ENCODE results near the gene GALNS. TPM values are rescaled to one million over a fixed set of nuclear protein-coding genes. Genes with fewer than 3 reads are reported as not detected.

Gene GALNS
- total and polyA plus RNA-seq, 2 of the 13 experiments (the other 11 are each of a cell fraction or from before 2014, with no cell fraction given): 9.2 to 9.8 TPM

DNA sequence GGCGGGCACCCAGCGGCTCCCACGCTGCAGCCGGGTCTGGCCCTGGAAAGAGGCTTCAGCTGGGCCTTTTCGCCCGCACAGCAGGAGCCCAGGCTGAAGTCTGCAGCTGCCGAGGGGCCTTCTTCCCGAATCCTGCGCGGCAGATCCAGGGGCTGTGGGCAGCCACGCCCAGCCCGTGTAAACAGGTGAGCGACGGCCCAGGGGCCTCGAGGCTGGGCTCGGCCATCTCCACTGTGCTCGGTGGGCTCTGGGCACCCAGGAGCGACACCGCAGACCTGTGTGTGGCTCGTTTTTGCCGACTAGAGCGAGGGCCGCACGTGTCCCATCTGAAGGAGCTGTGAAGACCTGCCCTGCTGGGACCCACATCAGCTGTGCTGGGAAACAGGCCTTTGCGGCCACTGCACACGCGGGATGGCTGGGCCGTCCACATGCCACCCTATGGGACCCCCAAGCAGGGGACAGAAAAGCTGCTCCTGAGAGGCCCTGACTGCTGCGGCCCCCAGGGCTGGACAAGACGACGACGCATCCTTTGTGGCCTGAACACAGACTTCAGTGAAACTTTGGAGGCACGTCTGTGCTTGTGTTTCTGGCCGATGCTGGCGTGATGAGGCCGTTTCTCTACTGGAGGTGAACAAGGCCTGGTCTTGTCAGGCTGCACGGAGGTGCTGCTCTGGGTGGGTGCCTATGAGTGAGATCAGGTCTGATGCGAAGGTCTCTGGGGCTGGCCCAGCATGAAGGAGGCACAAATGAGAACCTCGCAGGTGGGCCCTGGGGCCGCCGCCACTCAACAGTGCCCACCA lies 39.8 kb downstream of the GALNS start:
- H3K9me3 ChIP-seq (ENCODE audit: low read length): no peaks in the 10 kb centered on the region
- TF ChIP-seq HMG20B (CRISPR knock-in tag; conservative IDR thresholded peaks at IDR 0.05) (no peak), RXRA (CRISPR knock-in tag; IDR thresholded peaks at IDR 0.05) (peak; percentile 11; the same call in 1 of the 2 replicates), NFYB (CRISPR knock-in tag; IDR thresholded peaks at IDR 0.05) (no peak), UBTF (CRISPR knock-in tag; IDR thresholded peaks at IDR 0.05) (0 out of 2 replicates have a peak, but pooled peaks have one; percentile 22), HOMEZ (CRISPR knock-in tag; IDR thresholded peaks at IDR 0.05; ENCODE audit: low read depth) (no peak)
- peaks cover 38% of the 10 kb centered on the region for H3K4me1 ChIP-seq (ENCODE audit: insufficient read depth, low read length)
- intact Hi-C loops (cut with micrococcal nuclease; ENCODE audit: unreplicated experiment): loop anchor here (5.0 kb wide), 2 partner anchors 40 to 350 kb away; partner anchors contain the start of genes GALNS and TRAPPC2L
- FAIRE-seq: no peak
- no peak overlapping the region for H3K4me3 ChIP-seq (replicated peaks in 1 of 3; ENCODE audit: insufficient read depth in 1 of 3, low read depth in 2 of 3, low read length in 3 of 3)
- H3K9ac ChIP-seq (ENCODE audit: insufficient read depth, low read depth, low read length): no peak overlapping the region
- WGBS (ENCODE audit: low lambda C conversion rate): 79% methylated on average over 19 of the region's 41 CpGs
- POLR2A ChIA-PET: interaction anchor here (1.0 to 1.2 kb wide), 2 partner anchors 23 to 58 kb away, joined by 3 read pairs; no protein-coding TSS in a partner anchor
- no peak for ATAC-seq
- no peak overlapping the region for H3K4me2 ChIP-seq (ENCODE audit: low read depth, low read length)
- no peak overlapping the region for H3K27ac ChIP-seq (ENCODE audit: extremely low read length, insufficient read depth, low read length)
- H2AFZ ChIP-seq (ENCODE audit: low read length): no peak overlapping the region
- CTCF ChIA-PET (ENCODE audit: low intra/inter-chr PET ratio, low total read pairs): interaction anchor here (1.2 to 2.1 kb wide), 2 partner anchors 41 to 350 kb away, joined by 4 to 11 read pairs; partner anchors contain the start of genes GALNS and TRAPPC2L
- H3K27me3 ChIP-seq (ENCODE audit: control insufficient read depth in 1 of 2, insufficient read depth in 2 of 2, low read length in 2 of 2): peaks cover 0 to 5% of the 10 kb centered on the region in 2 experiments; a peak in 1 of 5 replicates
- H4K20me1 ChIP-seq (ENCODE audit: insufficient read depth, low read length): no peaks in the 10 kb centered on the region
- H3K79me2 ChIP-seq (ENCODE audit: insufficient read depth, low read length): no peaks in the 10 kb centered on the region
- in situ Hi-C loops (cut with HindIII; ENCODE audit: extremely low pct_ligation_motif_present, low pct_unique_long_range_greater_than_20kb): loop anchor here (5.0 kb wide), 1 partner anchor 350 kb away; no protein-coding TSS in a partner anchor
- no peak for DNase-seq (ENCODE audit: low spot score)
- no TSS peak for BruUV-seq (replicated peaks)
- H3K36me3 ChIP-seq (replicated peaks in 1 of 2; ENCODE audit: control insufficient read depth in 1 of 2, insufficient read depth in 2 of 2, low read length in 2 of 2): no peaks in the 10 kb centered on the region
